ENCODE data around the gene NKD1. TPM values are rescaled to one million over a fixed set of nuclear protein-coding genes. Genes with fewer than 3 reads are reported as not detected.
"Not testable (repeated sequence)": the region's sequence is repeated elsewhere in the genome, so short reads cannot be mapped to it uniquely, and the experiment has no call there.

NKD1 gene
- total RNA-seq, 1 donor from 2014 or later, result 63.0 TPM

DNA sequence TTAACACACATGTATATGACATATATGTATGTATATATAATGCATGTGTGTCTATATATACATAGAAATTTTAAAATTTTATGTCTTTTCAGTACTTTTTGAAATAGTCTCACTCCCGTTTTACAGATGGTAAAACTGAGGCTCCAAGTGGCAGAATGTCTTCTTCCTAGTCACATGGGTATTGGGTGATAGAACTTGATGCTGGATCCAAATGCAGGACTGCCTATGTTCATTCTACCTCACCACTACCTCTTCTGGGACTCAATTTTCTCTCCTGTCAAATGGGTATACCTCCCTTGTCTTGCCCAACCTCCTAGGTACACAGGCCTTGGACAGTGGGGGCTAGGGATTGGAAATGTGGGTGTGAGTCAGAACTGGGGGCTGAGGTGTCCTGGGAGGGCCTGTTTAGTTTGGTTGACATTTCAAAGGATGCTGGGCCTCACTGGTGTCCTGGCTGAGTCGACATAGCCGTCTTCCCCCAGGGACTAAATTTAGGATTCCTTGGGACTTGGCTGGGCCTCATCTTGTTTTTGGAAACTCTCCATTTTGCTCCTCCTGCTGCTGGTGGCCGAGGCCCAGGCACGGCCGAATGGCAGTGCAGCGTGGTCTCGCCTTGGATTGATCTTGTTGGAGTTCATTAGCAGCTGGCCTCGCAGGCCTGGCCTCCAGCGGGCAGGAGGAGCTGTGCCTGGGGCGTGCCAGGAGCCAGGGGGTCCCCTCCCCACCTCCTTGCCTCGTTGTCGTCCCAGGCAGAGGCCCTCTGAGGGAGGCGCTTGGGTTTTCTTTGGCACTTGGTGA is 25.9 kb downstream of the NKD1 start:
- no peaks in the 10 kb centered on the region for H3K27me3 Mint-ChIP-seq (ENCODE audit: low read depth)
- DNase-seq (ENCODE audit: low spot score in 2 of 2, unreplicated experiment in 2 of 2), result no peak
- TF ChIP-seq CTCF (IDR thresholded peaks at IDR 0.05; ENCODE audit: unreplicated experiment), result no peak
- H3K36me3 Mint-ChIP-seq, result peaks cover 10% of the 10 kb centered on the region
- peak overlapping the region; percentile 95 for H3K27ac Mint-ChIP-seq
- H3K9me3 Mint-ChIP-seq, result no peaks in the 10 kb centered on the region
- H3K4me1 Mint-ChIP-seq, result peaks cover 18% of the 10 kb centered on the region
- H3K4me3 Mint-ChIP-seq, result no peak overlapping the region

- Mint-ChIP-seq H3K4me3 (no peak overlapping the region), H3K27ac (peak overlapping the region; percentile 95), H3K9me3 (no peaks in the 10 kb centered on the region), H3K4me1 (peaks cover 17% of the 10 kb centered on the region), H3K36me3 (peaks cover 11% of the 10 kb centered on the region), H3K27me3 (ENCODE audit: low read depth) (no peaks in the 10 kb centered on the region)
- no peak for TF ChIP-seq CTCF (IDR thresholded peaks at IDR 0.05; ENCODE audit: unreplicated experiment)
- no peak for DNase-seq (ENCODE audit: low spot score in 2 of 2, unreplicated experiment in 2 of 2)
Measured at GRCh38 chr16:50574745-50575136, 26.5 kb downstream of the NKD1 start.

- no peak overlapping the region for H3K27ac Mint-ChIP-seq
- H3K4me1 Mint-ChIP-seq, result peaks cover 26% of the 10 kb centered on the region
- no peaks in the 10 kb centered on the region for H3K9me3 Mint-ChIP-seq
- H3K27me3 Mint-ChIP-seq (ENCODE audit: low read depth), result no peaks in the 10 kb centered on the region
- no peak overlapping the region for H3K4me3 Mint-ChIP-seq
- peaks cover 14% of the 10 kb centered on the region for H3K36me3 Mint-ChIP-seq
- no peak for TF ChIP-seq CTCF (IDR thresholded peaks at IDR 0.05; ENCODE audit: unreplicated experiment)
- DNase-seq (ENCODE audit: low spot score in 2 of 2, unreplicated experiment in 2 of 2), result no peak
Measured at GRCh38 chr16:50575743-50576142, 27.5 kb downstream of the NKD1 start.

- Mint-ChIP-seq H3K27ac (peak overlapping the region; percentile 27), H3K36me3 (peaks cover 11% of the 10 kb centered on the region), H3K9me3 (no peaks in the 10 kb centered on the region), H3K27me3 (ENCODE audit: low read depth) (no peaks in the 10 kb centered on the region), H3K4me3 (no peak overlapping the region), H3K4me1 (peaks cover 31% of the 10 kb centered on the region)
- DNase-seq (ENCODE audit: low spot score in 2 of 2, unreplicated experiment in 2 of 2), result no peak
- TF ChIP-seq CTCF (IDR thresholded peaks at IDR 0.05; ENCODE audit: unreplicated experiment), result no peak
Measured at GRCh38 chr16:50576403-50577113, 28.4 kb downstream of the NKD1 start.

DNA sequence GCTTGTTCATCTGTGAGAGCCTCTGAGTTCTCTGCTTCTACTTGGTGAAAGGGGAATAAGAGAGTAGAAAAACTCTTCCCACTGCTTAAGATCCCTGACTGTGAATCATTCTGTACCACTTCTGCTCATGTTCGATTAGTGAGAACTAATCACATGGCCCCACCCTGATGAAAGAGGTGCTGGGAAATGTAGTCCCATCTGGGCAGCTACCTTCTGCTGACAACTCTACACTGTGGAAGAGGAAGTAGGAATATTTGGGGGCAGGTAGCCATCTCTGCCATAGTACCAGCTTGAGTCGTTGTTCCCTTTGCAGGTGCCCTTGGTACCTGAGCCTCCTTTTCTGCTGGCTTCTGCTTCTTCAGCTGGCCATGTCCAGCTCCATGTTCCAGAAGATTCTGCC is 29.9 kb downstream of the NKD1 start:
- no peak for DNase-seq (ENCODE audit: low spot score in 2 of 2, unreplicated experiment in 2 of 2)
- Mint-ChIP-seq H3K9me3 (no peaks in the 10 kb centered on the region), H3K27ac (no peak overlapping the region), H3K36me3 (peaks cover 7% of the 10 kb centered on the region), H3K4me3 (no peak overlapping the region), H3K4me1 (peaks cover 41% of the 10 kb centered on the region), H3K27me3 (ENCODE audit: low read depth) (no peaks in the 10 kb centered on the region)
- no peak for TF ChIP-seq CTCF (IDR thresholded peaks at IDR 0.05; ENCODE audit: unreplicated experiment)

GRCh38 chr16:50579373-50579772 is 31.2 kb downstream of the NKD1 start:
- H3K4me1 Mint-ChIP-seq, result peaks cover 34% of the 10 kb centered on the region
- H3K27ac Mint-ChIP-seq; H3K36me3 Mint-ChIP-seq; DNase-seq (ENCODE audit: low spot score in 2 of 2, unreplicated experiment in 2 of 2); H3K27me3 Mint-ChIP-seq (ENCODE audit: low read depth); H3K4me3 Mint-ChIP-seq; H3K9me3 Mint-ChIP-seq: not testable (repeated sequence)

Measured in mesothelial cell of epicardium (in vitro differentiated cells).